Activated CD8-positive, alpha-beta memory T cell treated with anti-CD3 and anti-CD28 coated beads, Interleukin-2, amount 50 U/mL, for 24 hours (primary cell): ENCODE data around the gene IRF8.
"Not testable (repeated sequence)": the region's sequence is repeated elsewhere in the genome, so short reads cannot be mapped to it uniquely, and the experiment has no call there.

Source experiments
- DNase-seq: peaks from one replicate; pipeline ENCODE4 v3.0.0-alpha.2; 2020; ENCODE audit errors: extremely low read depth

Gene IRF8

DNA sequence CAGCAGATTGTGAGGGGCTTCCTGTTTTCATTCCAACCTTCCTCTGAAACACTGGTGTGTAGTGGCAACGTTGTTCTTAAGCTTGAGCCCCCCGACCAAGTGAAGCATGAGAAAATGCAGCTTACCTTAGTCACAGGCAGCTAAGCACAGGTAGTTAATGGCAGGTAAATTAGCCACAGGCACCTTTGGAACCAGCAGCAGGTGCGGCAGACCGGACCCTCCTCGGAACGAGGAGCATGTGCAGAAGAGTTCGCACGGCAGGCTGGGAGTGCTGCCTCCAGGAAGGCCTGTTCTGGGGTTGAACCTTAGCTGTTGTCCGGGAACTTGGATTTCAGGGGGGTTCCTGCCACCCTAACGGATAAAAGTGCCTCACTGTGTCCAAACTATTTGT lies 7.2 kb upstream of the IRF8 start:
- DNase-seq = no peak

DNA sequence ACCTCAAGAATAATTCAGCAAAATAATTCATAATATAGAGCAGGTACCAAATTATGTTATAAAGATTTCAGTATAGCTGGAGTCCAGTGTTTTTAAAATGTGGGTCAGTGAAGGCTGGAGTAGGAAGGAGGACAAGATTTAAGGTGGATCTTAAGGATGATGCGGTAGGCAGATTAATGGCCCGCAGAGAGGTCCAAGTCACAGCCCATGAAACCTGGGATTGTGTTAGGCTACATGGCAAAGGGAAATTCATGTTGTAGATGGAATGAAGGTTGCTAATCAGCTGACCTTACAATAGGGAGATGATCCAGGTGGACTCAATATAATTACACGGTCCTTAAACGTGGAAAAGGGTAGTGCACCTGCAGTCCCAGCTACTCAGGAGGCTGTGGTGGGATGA lies 6.2 kb upstream of the IRF8 start:
- no peak for DNase-seq

DNA sequence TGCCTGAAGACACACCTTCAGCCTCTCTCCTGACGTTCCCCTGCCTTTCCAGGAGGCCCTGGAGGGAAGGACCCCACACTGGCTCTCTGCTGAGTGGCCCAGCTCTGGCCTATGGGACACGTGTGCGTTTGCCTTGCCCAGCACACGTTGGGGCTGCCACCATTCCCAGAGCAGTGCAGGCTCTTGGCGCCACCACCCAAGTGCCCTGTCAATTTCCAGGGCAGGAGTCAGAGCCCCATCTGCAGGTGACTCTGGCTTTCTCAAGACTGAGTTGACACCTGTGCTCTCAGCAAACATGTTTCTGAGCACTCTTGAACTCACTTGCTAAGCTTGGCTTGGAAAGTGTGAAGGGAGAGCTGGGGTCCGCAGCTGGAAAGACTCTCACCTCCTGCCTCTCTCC lies 4.7 kb upstream of the IRF8 start:
- DNase-seq = no peak

DNA sequence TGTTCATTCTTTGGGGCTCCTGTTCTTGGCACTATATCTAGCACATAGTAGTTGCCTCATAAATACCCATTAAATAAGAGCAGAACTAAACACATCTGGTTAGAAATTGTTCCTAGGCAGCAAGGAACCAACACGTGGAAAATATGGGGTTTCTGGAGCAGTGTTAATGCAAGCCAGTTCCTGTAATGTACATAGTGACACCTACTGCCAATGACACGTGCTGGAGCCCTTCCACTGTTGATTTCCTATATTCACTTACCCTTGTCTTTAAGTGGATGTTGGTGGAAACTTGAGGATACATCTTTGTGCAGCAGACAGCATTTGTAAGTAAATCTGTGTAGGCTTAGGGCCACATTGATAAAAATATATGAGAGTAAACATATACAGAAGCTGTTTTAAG lies 1.6 kb upstream of the IRF8 start:
- DNase-seq = no peak

DNA sequence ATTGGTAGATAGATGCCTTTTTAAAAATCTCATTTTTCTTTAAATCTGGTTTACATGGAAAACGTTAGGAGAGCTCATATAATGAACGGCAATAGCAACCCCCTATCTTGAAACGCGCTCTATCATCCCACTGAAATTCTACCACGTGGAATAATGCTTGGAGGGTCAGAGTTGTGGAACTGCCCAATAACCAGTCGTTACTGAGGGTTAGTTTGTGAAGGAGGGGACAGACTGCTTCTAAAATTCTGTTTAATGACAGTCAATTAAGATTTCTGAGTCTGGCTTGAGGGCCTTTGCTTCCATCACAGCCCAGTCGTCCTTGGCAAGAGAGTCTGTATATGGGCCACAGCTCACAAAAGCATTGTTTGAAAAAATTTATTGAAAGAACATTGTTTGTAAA lies 482 bp downstream of the IRF8 start:
- DNase-seq = no peak

DNA sequence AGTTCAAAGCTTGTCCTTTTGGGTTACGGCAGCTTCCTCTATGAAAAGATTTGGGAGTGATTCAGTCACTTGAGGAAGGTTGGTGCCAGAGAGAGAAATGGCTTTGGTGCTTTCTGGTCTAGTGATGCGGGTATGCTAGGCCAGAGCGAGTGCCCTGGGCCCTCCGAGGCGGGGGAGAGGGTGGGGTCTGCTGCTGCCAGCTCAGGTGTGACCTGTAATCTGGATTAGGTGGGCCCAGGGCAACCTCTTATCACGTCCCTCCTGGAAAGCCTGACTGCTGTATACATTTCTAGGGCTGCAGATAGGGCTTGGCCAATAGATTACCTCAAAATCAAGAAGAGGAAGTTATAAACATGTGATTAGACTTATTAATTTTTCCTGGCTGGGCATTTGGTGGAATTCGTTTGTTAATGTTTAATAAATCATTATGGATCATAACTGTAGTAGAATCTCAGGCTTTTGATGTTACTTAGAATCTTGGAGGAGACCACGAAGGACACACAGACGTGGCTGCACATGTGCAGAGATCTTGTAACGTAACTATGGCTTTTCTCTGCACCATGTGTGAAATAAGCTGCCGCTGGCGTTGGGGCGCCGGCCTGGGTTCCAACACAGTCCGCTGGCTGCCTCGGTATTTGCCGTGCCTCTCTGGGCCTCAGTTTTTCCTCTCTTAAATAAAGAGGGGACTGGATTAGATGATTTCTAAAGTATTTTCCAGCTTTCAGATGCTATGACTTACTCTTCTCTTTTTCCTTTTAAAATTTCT lies 1.2 kb downstream of the IRF8 start:
- no peak for DNase-seq

DNA sequence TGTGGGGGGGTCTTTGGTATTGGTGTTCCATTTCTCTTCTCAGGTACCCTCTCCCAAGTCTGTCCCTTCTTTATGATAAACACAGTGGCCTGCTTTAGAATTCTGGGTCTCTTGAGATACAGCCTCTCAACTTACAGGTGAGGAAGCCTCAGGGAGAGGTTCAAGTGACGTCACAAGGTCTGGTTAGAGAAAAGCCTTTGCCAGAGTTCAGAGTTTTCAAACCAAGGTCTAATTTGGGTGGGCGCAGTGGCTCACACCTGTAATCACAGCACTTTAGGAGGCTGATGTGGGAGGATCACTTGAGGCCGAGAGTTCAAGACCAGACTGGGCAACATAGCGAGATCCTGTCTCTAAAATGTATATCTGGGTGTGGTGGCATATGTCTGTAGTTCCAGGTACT lies 2.1 kb downstream of the IRF8 start:
- DNase-seq = no peak

DNA sequence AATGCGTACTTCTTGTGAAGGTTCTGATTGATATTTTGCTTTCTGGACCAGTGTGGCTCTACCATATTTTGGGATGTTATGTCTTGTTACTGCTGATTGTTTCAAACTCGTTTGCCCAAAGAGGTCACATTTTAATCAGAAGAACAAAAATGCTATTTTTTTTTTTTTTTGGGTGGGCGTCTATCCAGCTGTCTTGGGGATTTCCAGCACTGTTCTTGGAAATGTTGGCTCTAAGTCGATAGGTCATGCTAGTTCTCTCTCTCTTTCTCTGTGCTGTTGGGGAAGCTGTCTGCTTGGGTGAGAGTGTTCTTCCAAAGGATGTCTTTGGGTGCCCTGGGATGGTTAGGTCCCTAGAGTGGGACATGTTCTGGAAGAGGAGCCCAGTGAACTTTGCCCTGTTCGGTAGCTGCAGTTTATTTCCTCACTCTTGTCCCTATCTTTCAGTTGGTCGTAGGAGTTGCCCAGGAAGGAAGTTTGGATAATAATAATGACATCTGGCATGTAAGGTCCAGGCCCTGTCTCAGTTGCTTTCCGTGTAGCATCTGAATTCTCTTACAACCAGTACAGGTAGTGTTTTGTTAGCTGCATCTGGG lies 2.9 kb downstream of the IRF8 start:
- no peak for DNase-seq

DNA sequence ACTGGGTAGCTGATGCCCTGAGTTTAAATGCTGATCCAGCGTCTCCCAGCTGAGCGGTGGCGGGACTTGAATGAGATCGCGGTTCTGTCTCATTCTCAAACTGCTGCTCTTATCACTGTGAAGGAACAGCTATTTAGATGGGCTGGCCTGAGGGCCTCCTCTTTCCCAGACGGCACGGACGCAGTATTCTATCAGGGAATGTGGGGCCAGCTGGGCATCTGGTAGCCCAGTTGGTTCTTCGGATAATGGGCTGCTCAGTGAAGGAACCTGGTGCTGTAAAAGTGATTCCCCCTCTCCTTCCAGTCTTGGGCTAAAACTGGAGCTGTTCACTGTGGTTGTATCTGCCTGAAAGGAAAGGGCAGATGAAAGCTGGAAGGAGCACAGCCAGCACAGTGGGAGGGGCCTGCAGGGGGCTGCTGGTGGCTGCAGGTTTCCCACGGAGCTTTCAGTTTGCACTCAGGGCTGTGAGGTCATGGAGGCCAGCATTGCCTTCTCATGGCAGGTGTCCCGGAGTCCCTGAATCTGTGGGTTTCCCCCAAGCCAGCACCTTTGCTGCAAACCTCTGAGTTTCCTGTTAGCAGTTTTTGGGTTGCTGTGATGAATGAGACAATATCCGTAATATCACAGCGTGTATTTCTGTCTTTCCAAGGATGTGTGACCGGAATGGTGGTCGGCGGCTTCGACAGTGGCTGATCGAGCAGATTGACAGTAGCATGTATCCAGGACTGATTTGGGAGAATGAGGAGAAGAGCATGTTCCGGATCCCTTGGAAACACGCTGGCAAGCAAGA lies 3.6 kb downstream of the IRF8 start:
- DNase-seq = peak; percentile 35

DNA sequence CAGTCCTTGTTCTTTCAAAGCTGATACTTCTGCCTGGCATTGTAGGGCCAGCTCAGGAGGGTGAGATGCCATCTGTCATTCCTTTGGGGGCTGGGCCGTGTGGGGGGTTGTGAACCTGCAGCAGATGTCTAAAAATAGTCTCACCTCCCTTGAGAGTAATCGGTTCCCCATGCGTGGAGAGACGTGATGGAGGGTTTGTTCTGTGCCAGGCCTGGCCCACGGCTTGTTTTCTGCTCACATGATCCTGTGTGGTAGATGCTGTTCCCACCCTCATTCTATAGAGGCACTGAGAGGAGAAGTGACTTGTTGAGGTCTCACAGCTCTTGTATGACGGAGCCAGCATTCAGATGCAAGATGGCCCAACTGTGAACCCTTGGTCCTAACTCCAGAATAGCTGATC lies 4.6 kb downstream of the IRF8 start:
- no peak for DNase-seq

DNA sequence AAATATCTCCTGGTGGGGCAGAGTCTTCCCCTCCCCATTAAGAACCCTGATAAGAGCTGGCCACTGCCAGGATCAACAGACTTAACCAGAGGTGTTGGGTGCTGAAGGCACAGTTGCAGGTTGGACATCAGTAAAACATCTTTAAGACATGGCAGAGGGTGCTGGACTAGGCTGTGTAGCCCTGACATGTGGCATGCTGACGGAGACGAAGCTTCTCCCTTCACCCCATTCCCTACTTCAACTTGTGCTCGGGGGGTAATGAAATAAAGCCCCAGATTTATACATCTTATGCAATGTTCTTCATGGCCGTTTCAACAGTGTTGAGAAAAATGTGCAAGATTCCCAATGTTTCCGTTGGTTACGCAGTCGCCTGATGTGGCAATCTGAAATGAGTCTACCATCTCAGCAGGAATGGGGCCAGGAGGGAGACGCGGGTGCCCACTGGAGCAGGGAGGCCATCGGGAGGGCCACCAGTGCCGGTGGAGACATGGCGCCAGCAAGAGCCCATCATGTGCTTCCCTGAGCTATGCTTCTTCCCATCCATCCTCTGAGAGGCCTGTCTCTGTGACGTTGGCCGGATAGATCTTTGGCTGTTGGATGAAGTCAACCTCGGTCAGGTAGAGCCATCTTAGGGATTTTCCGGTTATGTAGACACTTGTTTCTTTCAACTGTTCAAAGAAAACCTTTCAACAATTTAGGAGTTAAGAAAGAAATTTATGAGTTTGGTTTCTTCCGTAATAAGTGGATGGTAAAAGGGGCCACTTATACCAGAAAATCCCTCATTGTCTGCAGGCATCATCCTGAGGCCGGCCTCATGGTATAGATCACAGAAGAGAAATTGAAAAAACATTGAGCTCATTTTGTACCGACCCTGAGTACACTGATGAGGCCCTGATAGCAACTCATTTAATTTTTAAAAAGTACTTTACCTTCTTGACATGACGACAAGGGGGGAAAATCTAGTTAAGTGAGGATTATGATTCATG lies 6.4 kb downstream of the IRF8 start:
- no peak for DNase-seq

DNA sequence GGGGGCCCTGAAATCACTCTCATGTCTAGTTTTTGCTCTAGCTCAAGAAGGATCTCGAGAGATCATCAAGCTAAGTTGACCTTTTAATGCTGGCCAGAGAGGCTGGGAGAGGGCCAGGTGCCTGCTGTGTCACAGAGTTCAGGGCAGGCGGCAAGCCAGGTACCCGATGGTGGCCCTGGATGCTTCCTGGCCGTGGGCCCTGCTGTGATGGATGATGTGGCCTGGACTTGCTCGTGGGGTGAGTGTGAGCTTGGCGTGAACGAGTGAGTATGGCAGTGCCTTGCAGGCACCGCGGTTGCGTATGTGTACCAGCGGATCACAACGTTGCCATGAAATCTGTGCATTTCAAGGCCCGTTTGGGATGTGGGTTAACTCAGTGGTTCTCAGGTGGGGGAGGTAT lies 7.4 kb downstream of the IRF8 start:
- no peak for DNase-seq

DNA sequence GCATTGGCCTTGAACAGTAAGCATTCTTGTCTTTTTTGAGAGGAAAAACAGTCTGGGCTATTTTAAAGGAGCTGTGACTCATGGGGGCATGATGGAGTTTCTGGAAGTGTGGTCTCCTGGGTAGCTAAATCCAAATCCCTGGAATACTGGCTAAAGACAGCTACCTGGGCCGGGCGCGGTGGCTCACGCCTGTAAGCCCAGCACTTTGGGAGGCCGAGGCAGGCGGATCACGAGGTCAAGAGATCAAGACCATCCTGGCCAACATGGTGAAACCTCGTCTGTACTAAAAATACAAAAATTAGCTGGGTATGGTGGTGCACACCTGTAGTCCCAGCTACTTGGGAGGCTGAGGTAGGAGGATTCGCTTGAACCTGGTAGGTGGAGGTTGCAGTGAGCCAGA lies 8.3 kb downstream of the IRF8 start:
- not testable (repeated sequence) for DNase-seq

DNA sequence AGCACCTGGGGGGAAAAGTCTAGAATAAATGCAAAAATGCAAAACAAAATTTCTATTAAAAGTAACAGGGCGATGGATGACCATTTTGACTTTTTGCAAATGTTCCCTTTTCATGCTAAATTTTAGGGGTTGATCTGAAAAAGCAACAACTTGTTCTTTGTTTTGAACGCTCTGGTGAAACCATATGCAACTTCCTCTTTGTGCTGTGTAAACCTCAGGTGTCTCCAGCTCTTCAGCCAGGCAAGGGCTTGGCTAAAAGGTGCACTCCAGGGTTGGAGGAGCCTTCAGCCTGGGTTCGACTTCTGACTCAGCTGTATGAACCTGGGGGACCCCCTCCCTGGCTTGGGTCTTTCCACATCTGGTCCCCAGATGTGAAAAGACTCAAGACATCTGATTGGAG lies 9.5 kb downstream of the IRF8 start:
- DNase-seq = no peak

DNA sequence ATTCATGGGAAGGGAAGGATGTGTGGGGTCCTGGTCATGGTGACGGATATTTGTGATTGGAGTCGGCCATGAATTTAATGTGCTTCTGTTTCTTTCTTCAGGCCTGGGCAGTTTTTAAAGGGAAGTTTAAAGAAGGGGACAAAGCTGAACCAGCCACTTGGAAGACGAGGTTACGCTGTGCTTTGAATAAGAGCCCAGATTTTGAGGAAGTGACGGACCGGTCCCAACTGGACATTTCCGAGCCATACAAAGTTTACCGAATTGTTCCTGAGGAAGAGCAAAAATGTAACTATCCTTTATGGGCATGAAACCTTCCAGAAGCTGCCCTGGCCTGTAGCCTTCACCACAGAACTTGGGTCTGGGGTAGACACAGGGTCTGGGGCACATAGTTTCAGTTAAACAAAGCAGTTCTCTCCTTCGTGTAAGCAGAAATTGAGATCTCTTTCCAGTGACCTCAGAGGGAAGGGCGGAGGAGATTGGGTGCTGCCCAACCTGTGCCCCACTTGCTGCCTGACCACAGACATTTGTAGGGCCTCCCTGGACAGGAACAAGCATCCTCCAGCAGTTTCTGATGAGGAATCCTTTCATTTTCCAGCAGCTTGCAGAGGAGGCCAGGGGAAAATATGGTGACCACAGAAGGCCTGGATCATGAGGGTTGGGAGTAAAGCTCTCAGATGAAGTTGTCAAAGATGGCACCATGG lies 10.1 kb downstream of the IRF8 start:
- no peak for DNase-seq

DNA sequence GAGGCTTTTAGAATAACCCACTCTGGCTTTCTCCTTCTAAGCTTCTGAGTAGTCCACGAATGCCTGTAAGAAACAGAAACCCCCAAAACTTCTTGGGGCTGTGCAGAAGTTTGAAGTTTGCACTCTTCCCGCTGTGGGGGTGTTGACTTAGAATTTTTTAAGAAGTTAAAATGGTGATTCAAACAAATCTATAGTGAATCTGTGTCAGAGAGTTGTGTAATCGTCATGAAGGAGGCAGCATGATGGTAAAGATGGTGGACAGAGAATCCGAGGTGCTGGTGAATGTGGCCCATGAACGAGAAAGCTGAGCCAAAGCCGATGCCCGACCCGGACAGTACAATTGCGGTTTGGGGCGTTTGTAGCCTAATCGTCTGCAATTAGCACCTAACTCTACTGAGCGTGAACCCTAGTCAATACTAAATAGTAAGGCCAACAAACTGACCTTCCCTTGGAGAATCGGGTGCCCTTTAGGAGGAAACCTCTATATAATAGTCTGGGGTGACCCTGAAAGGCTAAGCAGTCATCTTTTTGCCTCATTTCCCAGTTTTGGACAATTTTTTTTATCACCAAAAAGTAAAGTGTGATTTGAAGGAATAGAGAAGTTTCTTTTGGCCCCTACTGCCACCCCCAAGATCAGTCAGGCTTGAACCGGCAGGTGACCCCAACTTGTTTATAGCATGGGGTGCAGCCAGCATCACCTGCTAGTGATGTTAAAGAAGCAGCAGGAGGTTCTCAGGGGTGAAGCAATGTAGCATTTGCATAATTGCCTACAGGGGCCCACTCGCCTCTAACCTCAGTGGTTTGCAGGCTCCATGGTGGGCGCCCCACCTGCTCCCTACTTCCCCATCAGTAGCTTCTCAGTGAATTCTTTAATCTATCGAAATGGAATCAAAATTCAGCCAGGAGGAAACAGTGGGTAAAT lies 11.2 kb downstream of the IRF8 start:
- DNase-seq = no peak

DNA sequence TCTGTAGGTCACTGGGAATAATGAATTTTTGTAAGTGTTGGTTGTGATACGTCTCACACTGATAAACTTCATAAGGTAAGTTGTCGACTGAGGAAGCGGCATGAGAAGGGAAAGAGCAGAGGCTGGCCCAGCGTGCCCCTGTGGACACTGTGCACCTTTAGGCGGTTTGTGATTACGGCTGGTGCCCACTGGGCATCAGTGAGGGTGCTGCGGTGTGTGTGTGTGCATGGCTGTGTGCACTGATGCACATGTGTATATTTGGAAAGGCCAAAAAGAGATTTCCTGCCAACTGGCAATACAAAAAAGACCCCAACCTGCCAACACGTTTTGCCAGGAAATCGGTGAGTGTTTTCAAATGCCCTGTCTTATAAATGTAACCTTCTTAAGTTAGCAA lies 11.9 kb downstream of the IRF8 start:
- DNase-seq = no peak

DNA sequence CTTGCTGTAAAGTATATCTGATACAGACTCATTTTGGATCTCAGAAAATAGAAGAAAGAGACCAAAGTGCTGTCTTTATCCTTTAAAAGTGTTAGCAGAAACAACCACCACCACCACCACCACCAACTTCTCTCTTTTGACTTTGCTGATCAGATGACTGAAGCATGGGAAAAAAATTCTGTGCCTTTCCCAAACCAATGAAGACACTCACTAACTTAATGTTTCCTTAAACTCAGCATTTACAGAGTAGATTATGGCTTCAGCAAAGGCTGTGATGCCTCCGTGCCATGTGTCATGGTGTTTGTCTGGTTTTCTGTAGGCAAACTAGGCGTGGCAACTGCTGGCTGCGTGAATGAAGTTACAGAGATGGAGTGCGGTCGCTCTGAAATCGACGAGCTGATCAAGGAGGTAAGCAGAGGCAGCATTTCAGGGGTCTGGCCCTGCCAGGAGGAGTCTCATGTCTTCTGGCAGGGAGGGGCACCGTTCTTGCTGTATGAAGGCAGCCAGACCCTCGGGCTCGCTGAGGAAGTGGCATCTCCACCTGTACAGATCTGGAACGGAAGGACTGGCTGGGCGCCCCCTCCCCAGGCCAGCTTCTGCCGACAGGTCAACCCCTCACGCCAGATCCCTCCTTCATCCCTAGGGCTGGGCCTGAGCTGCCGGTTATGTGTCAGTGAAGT lies 12.4 kb downstream of the IRF8 start:
- DNase-seq = no peak

DNA sequence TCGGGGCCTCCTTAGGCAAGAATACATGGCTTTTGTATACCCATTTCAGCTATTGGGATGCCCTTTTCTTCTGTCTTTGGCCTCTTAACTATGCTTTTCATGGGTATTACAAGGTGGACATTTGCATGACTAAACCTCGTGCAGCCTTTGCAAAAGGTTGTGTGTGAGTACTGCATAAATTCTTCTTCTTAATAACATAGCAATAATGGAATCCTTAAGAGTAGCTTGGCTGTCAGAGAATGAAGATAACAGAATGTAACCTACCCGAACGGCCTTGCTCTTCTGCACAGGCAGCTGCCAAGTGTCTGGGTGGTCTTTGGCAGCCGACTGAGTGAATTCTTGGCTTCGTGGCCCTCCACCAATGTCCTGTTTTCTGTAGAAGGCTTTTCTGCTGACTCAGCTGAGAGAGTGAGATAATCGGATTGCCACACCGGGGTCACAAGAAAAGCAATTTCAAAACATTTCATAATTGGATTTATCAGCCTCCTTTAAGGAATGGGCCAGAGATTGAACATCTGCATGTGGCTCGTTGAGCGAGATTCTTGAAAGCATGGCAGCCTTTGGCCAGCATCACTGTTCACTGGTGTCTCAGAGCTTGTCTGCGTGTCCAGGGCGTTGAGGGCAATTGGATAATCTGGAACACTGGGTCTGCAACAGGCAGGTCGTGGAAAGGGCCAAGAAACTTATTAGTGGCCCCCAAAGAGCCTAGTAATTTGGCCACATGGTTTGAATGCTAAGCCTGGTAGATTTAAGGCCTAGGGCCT lies 13.4 kb downstream of the IRF8 start:
- no peak for DNase-seq
